ENCODE data around the gene TNFRSF8. TPM values are rescaled to one million over a fixed set of nuclear protein-coding genes. Genes with fewer than 3 reads are reported as not detected.

TNFRSF8 gene
- total RNA-seq, 3 donors from 2014 or later (not counting 1 experiment from before 2014, with no cell fraction given), result 0.34 to 1.7 (median 0.50) TPM

GRCh38 chr1:12022036-12022435 is 41.1 kb upstream of the TNFRSF8 start:
- intact Hi-C loops (cut with micrococcal nuclease), result no loop called here
- peaks cover 6 to 14% of the 10 kb centered on the region in 2 donors for H3K4me1 Mint-ChIP-seq
- no peak overlapping the region for H3K27ac Mint-ChIP-seq
- 94% methylated on average over 14 of the region's 14 CpGs for WGBS (ENCODE audit: insufficient coverage)
- Histone ChIP-seq H3K4me1 (ENCODE audit: control insufficient read depth, insufficient read depth, low read length) (peaks cover 17% of the 10 kb centered on the region), H3K9me3 (ENCODE audit: control insufficient read depth, insufficient read depth, low read length) (no peaks in the 10 kb centered on the region), H3K27me3 (ENCODE audit: control insufficient read depth, insufficient read depth, low read length) (no peaks in the 10 kb centered on the region), H3K36me3 (ENCODE audit: control insufficient read depth, insufficient read depth, low read length) (peaks cover 26% of the 10 kb centered on the region), H3K4me3 (ENCODE audit: low read length) (no peak overlapping the region), H3K27ac (ENCODE audit: low read length) (no peak overlapping the region)
- no peak for DNase-seq
- ATAC-seq, result no peak
- peaks cover 7% of the 10 kb centered on the region for H3K36me3 Mint-ChIP-seq
- TF ChIP-seq CTCF (IDR thresholded peaks at IDR 0.05), result no peak
- no peaks in the 10 kb centered on the region for H3K27me3 Mint-ChIP-seq (ENCODE audit: low read depth in 2 of 2)
- no peaks in the 10 kb centered on the region for H3K9me3 Mint-ChIP-seq
- H3K4me3 Mint-ChIP-seq, result no peak overlapping the region

GRCh38 chr1:12026586-12026985 is 36.5 kb upstream of the TNFRSF8 start:
- Mint-ChIP-seq H3K27me3 (ENCODE audit: low read depth in 2 of 2) (no peaks in the 10 kb centered on the region), H3K36me3 (peaks cover 11% of the 10 kb centered on the region), H3K4me3 (no peak overlapping the region), H3K27ac (no peak overlapping the region), H3K4me1 (peaks cover 0 to 10% of the 10 kb centered on the region in 2 donors), H3K9me3 (no peaks in the 10 kb centered on the region)
- intact Hi-C loops (cut with micrococcal nuclease), result no loop called here
- H3K4me1 ChIP-seq (ENCODE audit: control insufficient read depth, insufficient read depth, low read length), result peaks cover 2% of the 10 kb centered on the region
- H3K27me3 ChIP-seq (ENCODE audit: control insufficient read depth, insufficient read depth, low read length), result no peaks in the 10 kb centered on the region
- no peak overlapping the region for H3K4me3 ChIP-seq (ENCODE audit: low read length)
- ATAC-seq, result no peak
- 93% methylated on average over 10 of the region's 10 CpGs for WGBS (ENCODE audit: insufficient coverage)
- no peak for DNase-seq
- TF ChIP-seq CTCF (IDR thresholded peaks at IDR 0.05), result no peak
- no peaks in the 10 kb centered on the region for H3K9me3 ChIP-seq (ENCODE audit: control insufficient read depth, insufficient read depth, low read length)
- H3K36me3 ChIP-seq (ENCODE audit: control insufficient read depth, insufficient read depth, low read length), result peaks cover 60% of the 10 kb centered on the region
- no peak overlapping the region for H3K27ac ChIP-seq (ENCODE audit: low read length)

GRCh38 chr1:12028248-12028647 is 34.9 kb upstream of the TNFRSF8 start:
- peaks cover 54% of the 10 kb centered on the region for H3K36me3 ChIP-seq (ENCODE audit: control insufficient read depth, insufficient read depth, low read length)
- peaks cover 0 to 10% of the 10 kb centered on the region in 2 donors for H3K4me1 Mint-ChIP-seq

More at GRCh38 chr1:12028248-12028647, 34.9 kb upstream of the TNFRSF8 start:
- Mint-ChIP-seq H3K27ac (peak overlapping the region in 1 of 2 donors; percentile 14), H3K9me3 (no peaks in the 10 kb centered on the region), H3K36me3 (peaks cover 11% of the 10 kb centered on the region), H3K4me3 (no peak overlapping the region), H3K27me3 (ENCODE audit: low read depth in 2 of 2) (no peaks in the 10 kb centered on the region)
- DNase-seq (no peak), ATAC-seq (no peak)
- Histone ChIP-seq H3K9me3 (ENCODE audit: control insufficient read depth, insufficient read depth, low read length) (no peaks in the 10 kb centered on the region), H3K4me1 (ENCODE audit: control insufficient read depth, insufficient read depth, low read length) (peaks cover 2% of the 10 kb centered on the region), H3K4me3 (ENCODE audit: low read length) (no peak overlapping the region), H3K27me3 (ENCODE audit: control insufficient read depth, insufficient read depth, low read length) (no peaks in the 10 kb centered on the region), H3K27ac (ENCODE audit: low read length) (no peak overlapping the region)
- intact Hi-C loops (cut with micrococcal nuclease), result no loop called here
- WGBS (ENCODE audit: insufficient coverage), result 88% methylated on average over 7 of the region's 8 CpGs
- TF ChIP-seq CTCF (IDR thresholded peaks at IDR 0.05), result no peak
